Head of caudate nucleus (tissue), 42 donors: ENCODE results near the gene C16orf82.

Experiments used
- DNase-seq, 42 donors: peaks; one replicate each; pipeline versions ENCODE4 v3.0.0 to v3.0.0-alpha.2; 2020 to 2021; ENCODE audit warnings: mixed read lengths in 7 of 42
- intact Hi-C: fragments of 100-400 bp; cut with DNase I; formaldehyde crosslinking; loops from one replicate; pipeline ENCODE4 v1.15.0; 2022

Gene C16orf82

DNA sequence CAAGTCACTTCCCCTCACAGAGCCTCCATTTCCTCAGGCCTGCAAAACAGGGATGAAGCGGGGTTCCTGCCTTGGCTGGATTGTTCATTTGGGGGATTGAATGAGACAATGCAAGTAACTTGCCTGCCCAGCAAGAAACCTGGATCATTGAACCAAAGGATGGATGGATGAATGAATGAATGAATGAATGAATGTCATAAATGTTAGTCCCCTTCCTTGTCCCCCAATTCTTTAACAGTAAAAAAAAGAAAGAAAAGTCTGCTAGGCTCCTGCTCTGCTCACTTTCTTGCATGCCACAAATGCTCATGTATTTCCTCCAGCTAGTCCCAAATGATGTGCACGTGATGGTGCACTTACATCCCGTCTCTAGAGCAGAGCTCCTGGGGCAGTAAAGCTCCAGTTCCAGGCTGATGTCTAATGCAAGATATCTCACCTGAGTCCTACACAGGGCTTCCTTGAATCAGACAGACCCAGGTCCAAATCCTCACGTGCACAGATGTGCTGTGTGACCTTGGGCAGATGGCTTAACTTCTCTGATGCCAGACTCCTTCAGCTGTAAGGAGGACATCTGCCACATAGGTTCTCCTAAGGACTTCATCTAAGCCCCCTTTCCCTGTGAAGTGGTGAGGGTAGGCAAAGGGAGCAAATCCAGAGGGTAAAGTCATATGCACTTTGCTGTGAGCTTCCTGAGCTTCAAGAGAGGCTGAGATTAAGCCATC, 45.5 kb downstream of the C16orf82 start:
- intact Hi-C loops, result no loop called here
- no peak for DNase-seq

DNA sequence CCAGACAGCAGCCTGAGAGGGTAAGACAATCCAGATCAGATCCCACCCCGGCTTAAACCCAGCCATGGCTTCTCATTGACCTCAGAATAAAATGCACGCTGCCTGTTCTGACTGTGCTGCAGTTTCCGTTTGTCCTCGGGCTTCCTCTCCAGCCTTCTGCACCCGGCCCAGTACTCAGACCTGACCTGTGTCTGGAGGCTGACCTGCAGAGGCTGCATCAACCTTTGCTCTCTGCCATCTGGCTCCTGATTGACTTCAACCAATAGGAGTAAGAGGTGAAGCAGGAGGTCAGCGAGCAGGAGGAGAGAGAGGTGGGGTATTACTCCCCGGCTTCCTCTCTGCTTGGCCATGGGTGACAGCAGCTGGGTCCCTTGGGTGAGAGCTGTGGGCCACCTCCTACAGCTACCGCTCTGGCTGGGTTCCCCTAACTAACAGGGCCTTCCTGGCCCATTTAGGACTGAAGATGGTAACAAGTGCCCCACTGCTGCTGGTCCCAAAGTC, 46.7 kb downstream of the C16orf82 start:
- DNase-seq, result no peak
- intact Hi-C loops, result no loop called here

DNA sequence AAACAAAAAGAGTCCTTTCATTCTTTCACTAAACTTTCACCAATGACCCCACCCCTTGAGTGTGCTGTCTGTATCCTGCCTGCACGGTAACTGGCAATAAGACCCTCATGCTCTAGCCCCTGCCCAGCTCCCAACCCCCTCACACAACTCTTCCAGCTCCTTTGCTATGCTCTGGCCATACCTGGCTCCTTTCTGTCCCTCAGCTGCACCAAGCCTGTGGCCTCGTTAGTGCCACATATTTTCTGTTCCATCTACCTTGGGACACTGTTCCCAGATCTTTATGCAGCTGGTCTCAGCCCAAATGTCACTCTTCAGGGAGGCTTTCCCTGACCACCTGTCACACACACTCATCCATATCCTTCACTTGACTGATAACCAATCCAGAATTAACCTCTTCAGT, 47.3 kb downstream of the C16orf82 start:
- intact Hi-C loops, result no loop called here

DNA sequence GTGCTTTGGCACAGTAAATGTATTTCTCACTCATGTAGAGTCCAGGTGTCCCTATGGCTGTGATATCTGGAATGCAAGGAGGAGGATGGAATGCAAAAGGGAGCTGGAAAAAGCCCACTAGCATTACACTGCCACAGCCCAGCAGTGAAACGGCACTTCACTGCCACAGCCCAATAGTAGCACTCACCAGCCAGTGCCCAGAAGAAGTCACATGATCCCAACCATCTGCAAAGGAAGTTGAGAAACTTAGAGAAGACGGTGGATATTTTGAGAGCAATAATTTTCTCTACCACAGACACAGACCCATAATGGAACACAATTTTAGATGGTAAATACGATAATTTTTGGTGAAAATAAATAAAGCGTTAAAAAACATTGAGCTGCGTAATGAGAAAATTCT, 51.8 kb downstream of the C16orf82 start:
- intact Hi-C loops, result no loop called here
- DNase-seq, result no peak

More for the DNA sequence above, 47.3 kb downstream of the C16orf82 start:
- no peak for DNase-seq
